SK-N-SH treated with all-trans-retinoic acid at 6 μM for 48 hours (cell line): Measurements from ENCODE around the gene NCBP2L.

ENCODE experiments used
- ARNTL ChIP-seq: fragments of 450-650 bp; formaldehyde crosslinking; IDR thresholded peaks from 2 replicates; pipeline ENCODE4 v1.5.0; 2020; ENCODE audit warnings: low read depth, mild to moderate bottlenecking, moderate library complexity, borderline replicate concordance
- CSDC2 ChIP-seq: fragments of 250-450 bp; sonication (Bioruptor Pico); IDR thresholded peaks from 2 replicates; pipeline ENCODE4 v1.5.0; 2020; ENCODE audit warnings: mild to moderate bottlenecking, moderate library complexity
- ESRRG ChIP-seq: fragments of 250-450 bp; sonication (Bioruptor Pico); IDR thresholded peaks from 2 replicates; pipeline ENCODE4 v1.6.1; 2021; ENCODE audit warnings: mild to moderate bottlenecking
- OSR1 ChIP-seq: fragments of 250-450 bp; sonication (Bioruptor Pico); IDR thresholded peaks from 2 replicates; pipeline ENCODE4 v1.8.0; 2022; ENCODE audit warnings: moderate library complexity, mild to moderate bottlenecking, inconsistent platforms
- RARB ChIP-seq: fragments of 250-450 bp; sonication (Bioruptor Pico); IDR thresholded peaks from 2 replicates; pipeline ENCODE4 v1.8.0; 2021; ENCODE audit warnings: mild to moderate bottlenecking, moderate library complexity
- SNAI2 ChIP-seq: fragments of 250-450 bp; sonication (Bioruptor Pico); IDR thresholded peaks from 2 replicates; pipeline ENCODE4 v1.5.0; 2020; ENCODE audit warnings: mild to moderate bottlenecking, moderate library complexity
- ZFP30 ChIP-seq: fragments of 450-650 bp; formaldehyde crosslinking; IDR thresholded peaks from 2 replicates; pipeline ENCODE4 v1.5.0; 2022; ENCODE audit warnings: mild to moderate bottlenecking, moderate library complexity
- ZNF8 ChIP-seq: fragments of 450-650 bp; formaldehyde crosslinking; IDR thresholded peaks from 2 replicates; pipeline ENCODE4 v1.5.0; 2020; ENCODE audit warnings: mild to moderate bottlenecking, moderate library complexity
- TF ChIP-seq, protein P1 (sequence below): fragments of 250-450 bp; sonication (Bioruptor Pico); IDR thresholded peaks from 2 replicates; pipeline ENCODE4 v1.5.1; 2021; ENCODE audit warnings: mild to moderate bottlenecking, moderate library complexity
- TF ChIP-seq, protein P2 (sequence below): fragments of 250-450 bp; sonication (Bioruptor Pico); IDR thresholded peaks from 2 replicates; pipeline ENCODE4 v1.8.0; 2020; ENCODE audit warnings: mild to moderate bottlenecking, moderate library complexity, borderline replicate concordance
- TF ChIP-seq, protein P3 (sequence below): fragments of 250-450 bp; sonication (Bioruptor Pico); IDR thresholded peaks from 2 replicates; pipeline ENCODE4 v1.5.1; 2020; ENCODE audit warnings: low read depth, mild to moderate bottlenecking, moderate library complexity
- TF ChIP-seq, protein P4 (sequence below): fragments of 250-450 bp; sonication (Bioruptor Pico); IDR thresholded peaks from 2 replicates; pipeline ENCODE4 v1.5.0; 2020; ENCODE audit warnings: mild to moderate bottlenecking, moderate library complexity

DNA sequence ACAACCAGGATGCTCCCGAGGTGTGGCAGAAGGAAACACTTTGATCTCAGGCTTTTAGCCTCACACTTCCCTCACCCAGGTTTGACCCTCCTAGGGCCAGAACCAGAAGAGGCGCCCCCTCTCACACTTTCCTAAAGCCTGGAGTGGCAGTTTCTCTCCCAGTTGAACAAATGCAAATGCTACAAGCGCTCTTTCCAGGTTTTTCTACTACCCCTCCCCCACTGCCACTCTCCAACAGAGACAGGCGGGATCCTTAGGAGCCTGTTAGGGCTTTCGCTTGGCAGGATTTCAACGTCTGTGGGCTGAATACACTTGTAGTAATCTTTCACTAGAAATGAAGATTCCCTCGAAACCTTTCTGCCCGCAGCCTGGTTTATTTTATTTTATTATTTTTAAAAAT, 4.3 kb upstream of the NCBP2L start:
- TF ChIP-seq ESRRG (no peak), ZFP30 (CRISPR knock-in tag) (no peak), RARB (CRISPR knock-in tag) (no peak), OSR1 (no peak), SNAI2 (CRISPR knock-in tag) (no peak), CSDC2 (CRISPR knock-in tag) (no peak), ZNF8 (CRISPR knock-in tag) (no peak), ARNTL (CRISPR knock-in tag) (no peak)
- TF ChIP-seq, protein P1, sequence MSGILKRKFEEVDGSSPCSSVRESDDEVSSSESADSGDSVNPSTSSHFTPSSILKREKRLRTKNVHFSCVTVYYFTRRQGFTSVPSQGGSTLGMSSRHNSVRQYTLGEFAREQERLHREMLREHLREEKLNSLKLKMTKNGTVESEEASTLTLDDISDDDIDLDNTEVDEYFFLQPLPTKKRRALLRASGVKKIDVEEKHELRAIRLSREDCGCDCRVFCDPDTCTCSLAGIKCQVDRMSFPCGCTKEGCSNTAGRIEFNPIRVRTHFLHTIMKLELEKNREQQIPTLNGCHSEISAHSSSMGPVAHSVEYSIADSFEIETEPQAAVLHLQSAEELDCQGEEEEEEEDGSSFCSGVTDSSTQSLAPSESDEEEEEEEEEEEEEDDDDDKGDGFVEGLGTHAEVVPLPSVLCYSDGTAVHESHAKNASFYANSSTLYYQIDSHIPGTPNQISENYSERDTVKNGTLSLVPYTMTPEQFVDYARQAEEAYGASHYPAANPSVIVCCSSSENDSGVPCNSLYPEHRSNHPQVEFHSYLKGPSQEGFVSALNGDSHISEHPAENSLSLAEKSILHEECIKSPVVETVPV (CRISPR knock-in tag): no peak
- TF ChIP-seq, protein P2, sequence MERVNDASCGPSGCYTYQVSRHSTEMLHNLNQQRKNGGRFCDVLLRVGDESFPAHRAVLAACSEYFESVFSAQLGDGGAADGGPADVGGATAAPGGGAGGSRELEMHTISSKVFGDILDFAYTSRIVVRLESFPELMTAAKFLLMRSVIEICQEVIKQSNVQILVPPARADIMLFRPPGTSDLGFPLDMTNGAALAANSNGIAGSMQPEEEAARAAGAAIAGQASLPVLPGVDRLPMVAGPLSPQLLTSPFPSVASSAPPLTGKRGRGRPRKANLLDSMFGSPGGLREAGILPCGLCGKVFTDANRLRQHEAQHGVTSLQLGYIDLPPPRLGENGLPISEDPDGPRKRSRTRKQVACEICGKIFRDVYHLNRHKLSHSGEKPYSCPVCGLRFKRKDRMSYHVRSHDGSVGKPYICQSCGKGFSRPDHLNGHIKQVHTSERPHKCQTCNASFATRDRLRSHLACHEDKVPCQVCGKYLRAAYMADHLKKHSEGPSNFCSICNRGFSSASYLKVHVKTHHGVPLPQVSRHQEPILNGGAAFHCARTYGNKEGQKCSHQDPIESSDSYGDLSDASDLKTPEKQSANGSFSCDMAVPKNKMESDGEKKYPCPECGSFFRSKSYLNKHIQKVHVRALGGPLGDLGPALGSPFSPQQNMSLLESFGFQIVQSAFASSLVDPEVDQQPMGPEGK (CRISPR knock-in tag): no peak
- TF ChIP-seq, protein P3, sequence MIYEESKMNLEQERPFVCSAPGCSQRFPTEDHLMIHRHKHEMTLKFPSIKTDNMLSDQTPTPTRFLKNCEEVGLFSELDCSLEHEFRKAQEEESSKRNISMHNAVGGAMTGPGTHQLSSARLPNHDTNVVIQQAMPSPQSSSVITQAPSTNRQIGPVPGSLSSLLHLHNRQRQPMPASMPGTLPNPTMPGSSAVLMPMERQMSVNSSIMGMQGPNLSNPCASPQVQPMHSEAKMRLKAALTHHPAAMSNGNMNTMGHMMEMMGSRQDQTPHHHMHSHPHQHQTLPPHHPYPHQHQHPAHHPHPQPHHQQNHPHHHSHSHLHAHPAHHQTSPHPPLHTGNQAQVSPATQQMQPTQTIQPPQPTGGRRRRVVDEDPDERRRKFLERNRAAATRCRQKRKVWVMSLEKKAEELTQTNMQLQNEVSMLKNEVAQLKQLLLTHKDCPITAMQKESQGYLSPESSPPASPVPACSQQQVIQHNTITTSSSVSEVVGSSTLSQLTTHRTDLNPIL (CRISPR knock-in tag): no peak
- TF ChIP-seq, protein P4, sequence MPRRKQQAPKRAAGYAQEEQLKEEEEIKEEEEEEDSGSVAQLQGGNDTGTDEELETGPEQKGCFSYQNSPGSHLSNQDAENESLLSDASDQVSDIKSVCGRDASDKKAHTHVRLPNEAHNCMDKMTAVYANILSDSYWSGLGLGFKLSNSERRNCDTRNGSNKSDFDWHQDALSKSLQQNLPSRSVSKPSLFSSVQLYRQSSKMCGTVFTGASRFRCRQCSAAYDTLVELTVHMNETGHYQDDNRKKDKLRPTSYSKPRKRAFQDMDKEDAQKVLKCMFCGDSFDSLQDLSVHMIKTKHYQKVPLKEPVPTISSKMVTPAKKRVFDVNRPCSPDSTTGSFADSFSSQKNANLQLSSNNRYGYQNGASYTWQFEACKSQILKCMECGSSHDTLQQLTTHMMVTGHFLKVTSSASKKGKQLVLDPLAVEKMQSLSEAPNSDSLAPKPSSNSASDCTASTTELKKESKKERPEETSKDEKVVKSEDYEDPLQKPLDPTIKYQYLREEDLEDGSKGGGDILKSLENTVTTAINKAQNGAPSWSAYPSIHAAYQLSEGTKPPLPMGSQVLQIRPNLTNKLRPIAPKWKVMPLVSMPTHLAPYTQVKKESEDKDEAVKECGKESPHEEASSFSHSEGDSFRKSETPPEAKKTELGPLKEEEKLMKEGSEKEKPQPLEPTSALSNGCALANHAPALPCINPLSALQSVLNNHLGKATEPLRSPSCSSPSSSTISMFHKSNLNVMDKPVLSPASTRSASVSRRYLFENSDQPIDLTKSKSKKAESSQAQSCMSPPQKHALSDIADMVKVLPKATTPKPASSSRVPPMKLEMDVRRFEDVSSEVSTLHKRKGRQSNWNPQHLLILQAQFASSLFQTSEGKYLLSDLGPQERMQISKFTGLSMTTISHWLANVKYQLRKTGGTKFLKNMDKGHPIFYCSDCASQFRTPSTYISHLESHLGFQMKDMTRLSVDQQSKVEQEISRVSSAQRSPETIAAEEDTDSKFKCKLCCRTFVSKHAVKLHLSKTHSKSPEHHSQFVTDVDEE (CRISPR knock-in tag): no peak
